ENCODE measurements around the gene EFNB2. TPM values are rescaled to one million over a fixed set of nuclear protein-coding genes. Genes with fewer than 3 reads are reported as not detected.
A peak's percentile ranks its signal among the peaks of the same experiment; 100 is the strongest.

EFNB2 gene
- total RNA-seq, 1 donor from 2014 or later: 9.6 TPM

- ATAC-seq: no peak
Measured at GRCh38 chr13:106555631-106556328, 20.3 kb upstream of the EFNB2 start.

GRCh38 chr13:106551751-106552150 is 16.3 kb upstream of the EFNB2 start:
- ATAC-seq (no peak), DNase-seq (ENCODE audit: missing footprints) (no peak)
- intact Hi-C loops (cut with DNase I): loop anchor here (5.0 kb wide), 2 partner anchors 71 to 366 kb away; no protein-coding TSS in a partner anchor

More at GRCh38 chr13:106555631-106556328, 20.3 kb upstream of the EFNB2 start:
- DNase-seq (ENCODE audit: missing footprints): no peak
- intact Hi-C loops (cut with DNase I): no loop called here

DNA sequence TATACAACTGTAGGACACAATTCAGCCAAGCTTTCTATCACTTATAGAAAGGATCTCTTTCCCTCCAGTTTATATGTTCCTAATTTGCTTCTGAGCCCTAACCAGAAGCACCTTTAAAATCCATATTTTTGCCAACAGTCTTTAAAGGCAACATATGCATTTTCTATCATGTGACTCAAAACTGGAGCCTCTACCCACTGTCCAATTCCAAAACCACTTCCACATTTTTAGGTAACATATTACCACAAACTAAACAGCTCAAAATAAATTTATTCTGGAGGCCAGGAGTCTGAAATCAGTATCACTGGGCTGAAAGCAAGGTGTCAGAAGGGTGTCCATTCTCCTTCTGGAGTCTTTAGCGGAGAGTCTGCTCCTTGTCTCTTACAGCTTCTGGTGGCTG is 15.9 kb upstream of the EFNB2 start:
- intact Hi-C loops (cut with DNase I): loop anchor here (5.0 kb wide), 2 partner anchors 71 to 366 kb away; no protein-coding TSS in a partner anchor

GRCh38 chr13:106550570-106551135 is 15.2 kb upstream of the EFNB2 start:
- peak; percentile 76 for ATAC-seq
- intact Hi-C loops (cut with DNase I): loop anchor here (5.0 kb wide), 2 partner anchors 72 to 367 kb away; no protein-coding TSS in a partner anchor
- DNase-seq (ENCODE audit: missing footprints): no peak

More for the DNA sequence above, 15.9 kb upstream of the EFNB2 start:
- ATAC-seq (no peak), DNase-seq (ENCODE audit: missing footprints) (no peak)

DNA sequence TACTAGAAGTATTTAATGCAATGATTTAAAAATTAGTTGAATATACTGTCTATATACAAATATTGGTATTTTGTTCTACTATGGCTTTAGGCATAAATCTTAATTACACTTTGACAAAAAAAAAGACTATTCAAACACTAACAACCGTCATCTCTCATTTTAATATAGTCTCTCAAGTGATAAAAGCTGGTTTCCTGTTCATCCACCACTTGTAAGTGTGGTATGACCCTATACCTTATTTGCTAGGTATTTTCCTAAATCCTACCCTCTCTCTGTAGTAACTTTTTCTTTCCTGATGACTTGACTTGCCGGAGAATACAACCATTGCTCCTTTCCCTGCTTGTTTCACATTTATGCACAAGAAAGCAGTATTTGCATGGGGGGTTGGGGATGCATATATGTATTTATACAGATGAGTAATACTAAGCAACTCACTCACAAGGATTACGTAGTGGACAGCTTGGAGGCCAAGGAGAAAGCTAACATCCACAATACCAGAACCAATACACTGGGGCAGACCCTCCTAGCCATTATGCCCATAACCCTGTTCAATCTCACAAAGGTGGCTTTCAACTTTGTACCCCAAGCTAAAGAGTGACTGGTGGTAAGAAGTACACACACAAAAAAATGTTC is 12.7 kb upstream of the EFNB2 start:
- intact Hi-C loops (cut with DNase I): no loop called here
- ATAC-seq: no peak
- no peak for DNase-seq (ENCODE audit: missing footprints)

DNA sequence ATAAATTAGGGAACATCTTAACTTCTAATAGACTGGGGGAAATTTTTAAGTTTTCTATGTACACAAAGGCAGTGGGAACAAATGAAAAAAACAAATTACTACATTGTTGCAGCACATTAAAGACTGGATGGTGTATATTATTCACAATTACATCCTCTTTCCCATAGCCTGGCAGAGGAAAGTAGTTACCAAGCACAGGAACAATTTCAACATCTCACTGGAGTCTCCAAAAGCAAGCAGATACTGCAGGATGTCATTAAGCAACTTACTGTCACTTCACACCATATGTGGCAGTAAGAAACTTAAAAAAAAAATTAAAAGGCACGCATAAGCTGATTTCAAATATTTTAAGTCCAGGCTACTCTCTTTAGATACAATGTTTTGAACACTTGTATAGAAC is 6.4 kb upstream of the EFNB2 start:
- no peak for DNase-seq (ENCODE audit: missing footprints)
- intact Hi-C loops (cut with DNase I): no loop called here
- no peak for ATAC-seq

GRCh38 chr13:106540613-106541012 is 5.2 kb upstream of the EFNB2 start:
- intact Hi-C loops (cut with DNase I): no loop called here
- ATAC-seq (no peak), DNase-seq (ENCODE audit: missing footprints) (no peak)

- no peak for DNase-seq (ENCODE audit: missing footprints)
- no peak for ATAC-seq
- intact Hi-C loops (cut with DNase I): loop anchor here (2.0 to 10.0 kb wide), 6 partner anchors 83 to 1965 kb away; no protein-coding TSS in a partner anchor
Measured at GRCh38 chr13:106537521-106537920, 2.1 kb upstream of the EFNB2 start.

- intact Hi-C loops (cut with DNase I): loop anchor here (2.0 to 10.0 kb wide), 6 partner anchors 84 to 1964 kb away; no protein-coding TSS in a partner anchor
Measured at GRCh38 chr13:106536244-106537034, 977 bp upstream of the EFNB2 start.

GRCh38 chr13:106534639-106535551 is 567 bp downstream of the EFNB2 start:
- intact Hi-C loops (cut with DNase I): loop anchor here (1.0 to 10.0 kb wide), 6 partner anchors 32 to 1963 kb away; no protein-coding TSS in a partner anchor
- ATAC-seq: peak; percentile 6
- peak; percentile 70 for DNase-seq (ENCODE audit: missing footprints)

More at GRCh38 chr13:106536244-106537034, 977 bp upstream of the EFNB2 start:
- DNase-seq (ENCODE audit: missing footprints) (peak; percentile 95), ATAC-seq (peak; percentile 79)

- ATAC-seq: no peak
- intact Hi-C loops (cut with DNase I): loop anchor here (2.0 to 10.0 kb wide), 6 partner anchors 42 to 1749 kb away; no protein-coding TSS in a partner anchor
- DNase-seq (ENCODE audit: missing footprints): no peak
Measured at GRCh38 chr13:106533943-106534638, 1.4 kb downstream of the EFNB2 start.

GRCh38 chr13:106533101-106533942 is 2.1 kb downstream of the EFNB2 start:
- peak; percentile 79 for ATAC-seq
- intact Hi-C loops (cut with DNase I): loop anchor here (2.0 to 10.0 kb wide), 6 partner anchors 41 to 1749 kb away; no protein-coding TSS in a partner anchor
- peak; percentile 91 for DNase-seq (ENCODE audit: missing footprints)

DNA sequence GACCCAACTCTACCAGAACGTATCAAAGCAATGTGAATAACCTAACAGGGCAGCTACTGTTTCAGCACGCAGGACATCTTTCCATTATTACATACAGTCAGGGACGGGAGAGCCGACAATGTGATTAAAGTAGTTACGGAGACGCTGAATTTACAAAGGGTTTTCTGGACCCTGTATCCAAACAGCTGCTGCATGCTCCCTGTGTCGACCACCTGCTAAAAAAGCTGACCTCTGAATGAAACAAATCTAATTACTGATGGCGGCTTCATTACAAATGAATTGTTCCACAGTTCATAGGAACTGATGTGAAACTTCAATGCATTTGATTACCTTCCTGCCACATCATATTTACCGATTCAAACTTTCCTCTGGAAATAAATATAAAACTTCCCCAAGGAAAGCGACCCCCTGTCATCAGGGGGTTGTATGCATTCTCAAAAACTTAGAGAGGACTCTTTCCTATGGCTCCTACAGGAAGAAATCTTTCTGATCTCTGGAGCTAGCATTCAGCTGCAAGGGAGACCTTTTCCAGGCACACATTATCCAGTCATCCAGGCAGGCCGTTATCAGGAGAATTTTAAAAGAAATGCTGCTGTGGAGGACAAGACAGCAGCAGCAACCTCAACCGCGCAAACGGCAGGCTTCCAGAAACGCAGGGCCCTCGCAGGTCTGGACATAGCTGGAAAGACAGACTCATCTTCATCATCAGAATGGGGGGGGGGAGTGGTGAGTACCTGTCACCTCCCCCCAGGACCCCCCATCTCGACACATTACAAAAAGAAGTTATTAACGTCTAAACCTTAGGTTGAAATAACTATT is 3.1 kb downstream of the EFNB2 start:
- no peak for DNase-seq (ENCODE audit: missing footprints)
- no peak for ATAC-seq
- intact Hi-C loops (cut with DNase I): loop anchor here (2.0 to 10.0 kb wide), 6 partner anchors 40 to 1748 kb away; no protein-coding TSS in a partner anchor

GRCh38 chr13:106530980-106531481 is 4.4 kb downstream of the EFNB2 start:
- DNase-seq (ENCODE audit: missing footprints) (no peak), ATAC-seq (no peak)
- intact Hi-C loops (cut with DNase I): loop anchor here (5.0 to 10.0 kb wide), 4 partner anchors 39 to 1746 kb away; no protein-coding TSS in a partner anchor

Measured in Right ventricle myocardium inferior (tissue), 1 donor.